Vagina (tissue), 2 donors: ENCODE measurements around the gene RCCD1.

Experiments
- POLR2A ChIP-seq, 2 donors: fragments of 450-650 bp; IDR thresholded peaks; one replicate each; pipeline ENCODE4 v1.6.1; 2017; ENCODE audit warnings: antibody characterized with exemption in 2 of 2, mild to moderate bottlenecking in 2 of 2, moderate library complexity in 2 of 2
- POLR2AphosphoS5 ChIP-seq, 2 donors: sonication (generic); formaldehyde crosslinking; IDR thresholded peaks; one replicate each; pipeline ENCODE4 v1.9.0; 2017; ENCODE audit warnings: antibody characterized with exemption in 2 of 2, mild to moderate bottlenecking in 2 of 2, low read depth in 1 of 2; ENCODE audit not compliant: insufficient read depth in 1 of 2
- TF ChIP-seq, protein P1 (sequence below), 3 experiments: fragments of 450-650 bp in 2 of 3; fragments of 200-600 bp in 1 of 3; sonication (generic) in 1 of 3; IDR thresholded peaks; one replicate each; pipeline ENCODE4 v1.5.1; 2017 to 2019; ENCODE audit warnings: antibody characterized with exemption in 3 of 3, mild to moderate bottlenecking in 2 of 3, moderate library complexity in 2 of 3

DNA sequence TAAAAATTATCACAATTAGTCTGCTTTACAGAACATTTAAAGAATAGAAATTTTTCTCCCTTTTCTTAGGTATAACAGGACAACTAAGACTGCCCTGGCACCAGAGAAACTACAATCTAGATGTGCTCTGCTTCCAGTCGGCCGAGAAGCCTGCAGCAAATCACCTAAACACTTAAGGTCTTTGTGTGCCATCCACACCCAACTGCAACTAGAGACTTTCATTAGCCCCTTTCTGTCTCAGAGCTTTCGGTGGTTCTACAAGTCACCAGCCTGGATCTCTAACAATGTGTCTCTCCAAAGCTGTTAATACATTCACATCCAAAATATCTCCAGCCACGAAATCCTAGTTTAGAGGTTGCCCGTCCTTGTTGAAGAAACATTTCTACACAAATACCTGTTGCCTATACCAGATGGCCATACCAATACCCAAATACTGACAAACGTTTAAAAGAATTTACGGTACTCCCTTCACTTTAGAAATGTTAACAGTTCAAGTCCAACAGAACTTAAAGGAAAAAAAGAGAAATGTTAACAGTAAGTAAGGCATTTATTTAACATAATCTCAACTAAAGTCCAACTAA, 33.0 kb downstream of the RCCD1 start:
- TF ChIP-seq, protein P1, sequence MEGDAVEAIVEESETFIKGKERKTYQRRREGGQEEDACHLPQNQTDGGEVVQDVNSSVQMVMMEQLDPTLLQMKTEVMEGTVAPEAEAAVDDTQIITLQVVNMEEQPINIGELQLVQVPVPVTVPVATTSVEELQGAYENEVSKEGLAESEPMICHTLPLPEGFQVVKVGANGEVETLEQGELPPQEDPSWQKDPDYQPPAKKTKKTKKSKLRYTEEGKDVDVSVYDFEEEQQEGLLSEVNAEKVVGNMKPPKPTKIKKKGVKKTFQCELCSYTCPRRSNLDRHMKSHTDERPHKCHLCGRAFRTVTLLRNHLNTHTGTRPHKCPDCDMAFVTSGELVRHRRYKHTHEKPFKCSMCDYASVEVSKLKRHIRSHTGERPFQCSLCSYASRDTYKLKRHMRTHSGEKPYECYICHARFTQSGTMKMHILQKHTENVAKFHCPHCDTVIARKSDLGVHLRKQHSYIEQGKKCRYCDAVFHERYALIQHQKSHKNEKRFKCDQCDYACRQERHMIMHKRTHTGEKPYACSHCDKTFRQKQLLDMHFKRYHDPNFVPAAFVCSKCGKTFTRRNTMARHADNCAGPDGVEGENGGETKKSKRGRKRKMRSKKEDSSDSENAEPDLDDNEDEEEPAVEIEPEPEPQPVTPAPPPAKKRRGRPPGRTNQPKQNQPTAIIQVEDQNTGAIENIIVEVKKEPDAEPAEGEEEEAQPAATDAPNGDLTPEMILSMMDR (IDR thresholded peaks at IDR 0.05): no peak
- TF ChIP-seq POLR2A (IDR thresholded peaks at IDR 0.05) (no peak), POLR2AphosphoS5 (IDR thresholded peaks at IDR 0.05; ENCODE audit: insufficient read depth in 1 of 2, low read depth in 1 of 2) (no peak)
